Osteoblast (primary cell): ENCODE results near the gene MYL4. TPM values are rescaled to one million over a fixed set of nuclear protein-coding genes. Genes with fewer than 3 reads are reported as not detected.
"Not testable (repeated sequence)": the region's sequence is repeated elsewhere in the genome, so short reads cannot be mapped to it uniquely, and the experiment has no call there.

Source experiments
- DNase-seq: peaks from one replicate; pipeline ENCODE4 v3.0.0; 2011; ENCODE audit warnings: low spot score, mixed read lengths; ENCODE audit not compliant: insufficient read length; ENCODE audit errors: missing footprints
- H2AFZ ChIP-seq: 2 replicates; pipeline ENCODE4 v1.6.0; 2011; ENCODE audit warnings: mild to moderate bottlenecking, low read length
- H3K27ac ChIP-seq: 2 replicates; pipeline ENCODE4 v1.5.1; 2011; ENCODE audit warnings: mild to moderate bottlenecking, low read depth, low read length, moderate library complexity
- H3K27me3 ChIP-seq: 2 replicates; pipeline ENCODE4 v1.6.0; 2012; ENCODE audit warnings: mild to moderate bottlenecking, control low read depth, inconsistent platforms, low read length, moderate library complexity; ENCODE audit not compliant: insufficient read depth
- H3K36me3 ChIP-seq: 2 replicates; pipeline ENCODE4 v1.5.1; 2011; ENCODE audit warnings: mild to moderate bottlenecking, low read length, control low read depth, moderate library complexity; ENCODE audit not compliant: insufficient read depth
- H3K4me1 ChIP-seq: 2 replicates; pipeline ENCODE4 v1.5.1; 2011; ENCODE audit warnings: mild to moderate bottlenecking, low read length, control low read depth, moderate library complexity; ENCODE audit not compliant: insufficient read depth
- H3K4me2 ChIP-seq: 2 replicates; pipeline ENCODE4 v1.6.0; 2011; ENCODE audit warnings: mild to moderate bottlenecking, low read length; ENCODE audit not compliant: insufficient read depth
- H3K4me3 ChIP-seq: fragments of 200-600 bp; sonication (generic); 3 replicates; pipeline ENCODE4 v1.5.1; 2012; ENCODE audit warnings: mild to moderate bottlenecking, low read length, inconsistent platforms; ENCODE audit not compliant: insufficient read depth
- H3K79me2 ChIP-seq: 2 replicates; pipeline ENCODE4 v1.6.0; 2012; ENCODE audit warnings: mild to moderate bottlenecking, low read length, control low read depth, inconsistent platforms; ENCODE audit not compliant: insufficient read depth
- H3K9me3 ChIP-seq: 2 replicates; pipeline ENCODE4 v1.5.1; 2011; ENCODE audit warnings: low read depth, low read length, control low read depth
- H4K20me1 ChIP-seq: 2 replicates; pipeline ENCODE4 v1.6.0; 2012; ENCODE audit warnings: mild to moderate bottlenecking, low read length, control low read depth; ENCODE audit not compliant: insufficient read depth
- total RNA-seq: library from RNA; depleted of rRNA; stranded (reverse); fragments of >200 nt; gene quantifications from 2 replicates; pipeline ENCODE4 v1.2.3, GENCODE V29; 2012
- TF ChIP-seq, protein P1 (sequence below): IDR thresholded peaks from 2 replicates; pipeline ENCODE4 v1.5.1; 2011; ENCODE audit warnings: mild to moderate bottlenecking, low read depth, low read length, moderate library complexity; ENCODE audit errors: extremely low read depth

The MYL4 gene
- total RNA-seq, 1 donor: 0.72 TPM

DNA sequence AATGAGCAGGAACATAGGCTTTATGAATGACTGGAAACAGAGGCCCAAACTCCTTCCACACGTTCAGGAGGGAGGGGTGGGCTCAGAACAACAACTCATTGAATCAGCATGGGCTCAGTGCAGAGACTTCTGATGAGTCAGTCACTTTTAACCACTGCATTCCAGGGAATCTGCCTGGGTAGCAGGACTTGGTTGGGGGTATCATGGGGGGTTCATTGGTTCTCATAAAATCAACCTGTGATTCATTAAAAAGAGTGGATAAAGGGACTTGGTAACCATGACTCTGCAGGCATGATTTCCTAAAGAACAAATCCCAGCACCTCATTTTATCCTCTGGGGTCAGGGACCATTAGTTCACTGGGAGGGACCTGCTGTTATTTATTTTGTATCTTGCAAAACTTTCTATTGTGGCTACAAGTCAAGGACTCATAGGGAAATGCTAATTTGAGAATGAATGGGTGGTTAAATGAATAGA is 58.2 kb downstream of the MYL4 start:
- Histone ChIP-seq H3K79me2 (peaks cover 21% of the 10 kb centered on the region), H3K4me3 (no peak overlapping the region), H3K27ac (peak overlapping the region; percentile 99), H3K27me3 (no peaks in the 10 kb centered on the region), H2AFZ (no peak overlapping the region), H3K4me1 (peaks cover 43% of the 10 kb centered on the region), H3K9me3 (no peaks in the 10 kb centered on the region), H3K4me2 (peak overlapping the region; percentile 51), H4K20me1 (no peaks in the 10 kb centered on the region), H3K36me3 (no peaks in the 10 kb centered on the region)
- peak; percentile 84 for DNase-seq
- TF ChIP-seq, protein P1, sequence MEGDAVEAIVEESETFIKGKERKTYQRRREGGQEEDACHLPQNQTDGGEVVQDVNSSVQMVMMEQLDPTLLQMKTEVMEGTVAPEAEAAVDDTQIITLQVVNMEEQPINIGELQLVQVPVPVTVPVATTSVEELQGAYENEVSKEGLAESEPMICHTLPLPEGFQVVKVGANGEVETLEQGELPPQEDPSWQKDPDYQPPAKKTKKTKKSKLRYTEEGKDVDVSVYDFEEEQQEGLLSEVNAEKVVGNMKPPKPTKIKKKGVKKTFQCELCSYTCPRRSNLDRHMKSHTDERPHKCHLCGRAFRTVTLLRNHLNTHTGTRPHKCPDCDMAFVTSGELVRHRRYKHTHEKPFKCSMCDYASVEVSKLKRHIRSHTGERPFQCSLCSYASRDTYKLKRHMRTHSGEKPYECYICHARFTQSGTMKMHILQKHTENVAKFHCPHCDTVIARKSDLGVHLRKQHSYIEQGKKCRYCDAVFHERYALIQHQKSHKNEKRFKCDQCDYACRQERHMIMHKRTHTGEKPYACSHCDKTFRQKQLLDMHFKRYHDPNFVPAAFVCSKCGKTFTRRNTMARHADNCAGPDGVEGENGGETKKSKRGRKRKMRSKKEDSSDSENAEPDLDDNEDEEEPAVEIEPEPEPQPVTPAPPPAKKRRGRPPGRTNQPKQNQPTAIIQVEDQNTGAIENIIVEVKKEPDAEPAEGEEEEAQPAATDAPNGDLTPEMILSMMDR: no peak

DNA sequence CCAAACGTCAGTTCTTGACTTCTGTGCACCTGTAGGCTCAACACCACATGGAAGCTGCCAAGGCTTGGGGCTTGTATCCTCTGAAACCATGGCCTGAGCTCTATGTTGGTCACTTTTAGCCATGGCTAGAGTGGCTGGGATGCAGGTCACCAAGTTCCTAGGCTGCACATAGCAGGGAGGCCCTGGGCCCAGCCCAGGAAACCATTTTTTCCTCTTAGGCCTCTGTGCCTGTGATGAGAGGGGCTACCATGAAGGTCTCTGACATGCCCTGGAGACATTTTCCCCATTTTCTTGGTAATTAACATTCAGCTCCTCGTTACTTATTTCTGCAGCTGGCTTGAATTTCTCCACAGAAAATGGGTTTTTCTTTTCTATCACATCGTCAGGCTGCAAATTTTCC is 59.8 kb downstream of the MYL4 start:
- Histone ChIP-seq H3K27ac (peak overlapping the region; percentile 99), H3K79me2 (peaks cover 12% of the 10 kb centered on the region), H3K4me1 (peaks cover 43% of the 10 kb centered on the region)
- H3K36me3 ChIP-seq, H2AFZ ChIP-seq, DNase-seq, H4K20me1 ChIP-seq, H3K4me3 ChIP-seq, H3K9me3 ChIP-seq, H3K27me3 ChIP-seq, H3K4me2 ChIP-seq: not testable (repeated sequence)

DNA sequence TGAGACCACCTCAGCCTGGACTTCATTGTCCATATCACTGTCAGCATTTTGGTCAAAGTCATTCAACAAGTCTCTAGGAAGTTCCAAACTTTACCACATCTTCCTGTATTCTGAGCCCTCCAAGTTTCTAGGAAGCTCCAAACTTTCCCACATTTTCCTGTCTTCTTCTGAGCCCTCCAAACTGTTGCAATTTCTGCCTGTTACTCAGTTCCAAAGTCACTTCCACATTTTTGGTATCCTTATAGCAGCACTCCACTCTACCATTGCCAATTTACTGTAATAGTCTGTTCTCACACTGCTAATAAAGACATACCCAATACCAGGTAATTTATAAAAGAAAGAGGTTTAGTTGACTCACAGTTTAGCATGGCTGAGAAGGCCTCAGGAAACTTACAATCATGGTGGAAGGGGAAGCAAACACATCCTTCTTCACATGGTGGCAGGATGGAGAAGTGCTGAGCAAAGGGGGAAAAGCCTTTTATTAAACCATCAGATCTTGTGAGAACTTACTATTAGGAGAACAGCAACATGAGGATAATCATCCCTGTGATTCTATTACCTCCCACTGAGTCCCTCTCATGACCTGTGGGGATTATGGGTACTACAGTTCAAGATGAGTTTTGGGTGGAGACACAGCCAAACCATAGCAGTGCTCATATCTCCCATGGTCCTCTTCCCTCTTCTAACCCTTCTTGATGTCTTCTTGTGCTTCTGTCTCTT is 60.6 kb downstream of the MYL4 start:
- DNase-seq, H3K9me3 ChIP-seq, H3K4me2 ChIP-seq, H2AFZ ChIP-seq, H3K4me3 ChIP-seq, H3K27ac ChIP-seq, H3K27me3 ChIP-seq, H3K36me3 ChIP-seq, H4K20me1 ChIP-seq, H3K79me2 ChIP-seq: not testable (repeated sequence)
- H3K4me1 ChIP-seq: peaks cover 45% of the 10 kb centered on the region

DNA sequence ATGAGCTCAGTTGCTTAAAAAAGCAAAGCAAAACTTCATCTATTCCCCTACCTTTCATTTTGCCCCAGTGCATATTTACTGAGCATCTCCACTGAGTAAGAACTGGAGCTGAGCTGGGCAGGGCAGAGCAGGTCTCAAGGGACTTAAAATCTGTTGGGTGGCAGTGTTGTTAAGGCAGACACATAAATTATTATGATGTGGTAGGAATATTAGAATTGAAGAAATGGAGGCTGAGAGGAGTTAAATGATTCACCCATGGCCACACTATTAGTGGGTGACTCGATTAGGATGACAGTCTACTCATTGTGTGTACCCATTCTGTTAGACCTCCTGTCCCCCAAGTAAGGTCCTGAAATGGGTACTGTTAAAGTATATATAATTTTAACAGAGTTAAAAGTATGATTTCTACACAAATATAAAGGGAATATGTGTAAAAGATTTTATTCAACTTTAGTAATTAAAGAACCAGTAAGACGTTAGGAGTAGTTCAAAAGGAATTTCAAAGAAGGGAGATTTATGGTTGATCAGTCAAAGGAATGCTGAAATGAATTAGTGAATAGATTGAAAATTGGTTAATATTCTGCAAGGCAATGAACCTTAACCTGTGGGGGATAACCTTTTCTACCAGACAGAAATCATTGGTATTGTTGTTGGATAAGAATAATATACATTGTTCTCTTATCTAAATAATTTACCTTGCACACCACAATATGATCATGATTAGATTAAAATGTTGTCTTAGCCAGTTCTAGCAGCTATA is 62.0 kb downstream of the MYL4 start:
- Histone ChIP-seq H3K79me2 (peaks cover 3% of the 10 kb centered on the region), H2AFZ (no peak overlapping the region), H3K4me2 (no peak overlapping the region), H3K27ac (no peak overlapping the region), H3K36me3 (no peaks in the 10 kb centered on the region), H4K20me1 (no peaks in the 10 kb centered on the region), H3K4me3 (no peak overlapping the region), H3K27me3 (no peaks in the 10 kb centered on the region), H3K4me1 (peaks cover 50% of the 10 kb centered on the region), H3K9me3 (no peaks in the 10 kb centered on the region)
- TF ChIP-seq, protein P1: no peak
- no peak for DNase-seq
